Mucosa of descending colon (tissue), 3 donors: ENCODE data around the gene EMCN. TPM values are rescaled to one million over a fixed set of nuclear protein-coding genes. Genes with fewer than 3 reads are reported as not detected.

Source experiments
- ATAC-seq: fragments of 200-7000 bp; cut with Tn5 transposase; one replicate; pipeline ENCODE4 v1.9.1; 2020; ENCODE audit warnings: mild to moderate bottlenecking, moderate library complexity
- DNase-seq, 3 donors: peaks; one replicate each; pipeline ENCODE4 v3.0.0-alpha.2; 2020
- H3K36me3 ChIP-seq: fragments of 200-600 bp; one replicate; pipeline ENCODE4 v1.8.0; 2021; ENCODE audit warnings: low read depth, mild to moderate bottlenecking
- H3K4me1 ChIP-seq: fragments of 200-600 bp; one replicate; pipeline ENCODE4 v1.8.0; 2021; ENCODE audit warnings: low read depth, mild to moderate bottlenecking
- H3K4me3 ChIP-seq: fragments of 200-600 bp; one replicate; pipeline ENCODE4 v1.8.0; 2021; ENCODE audit warnings: mild to moderate bottlenecking
- H3K9me3 ChIP-seq: fragments of 200-600 bp; one replicate; pipeline ENCODE4 v1.8.0; 2021; ENCODE audit warnings: mild to moderate bottlenecking
- CTCF ChIP-seq: fragments of 200-600 bp; IDR thresholded peaks from one replicate; pipeline ENCODE4 v1.8.0; 2022; ENCODE audit warnings: antibody characterized with exemption, mild to moderate bottlenecking
- intact Hi-C, 2 donors: fragments of 100-400 bp; cut with DNase I in 1 of 2; cut with micrococcal nuclease in 1 of 2; formaldehyde crosslinking; loops; one replicate each; pipeline versions ENCODE4 v1.11.0 to v1.11.1; 2022; cut with DNase I, micrococcal nuclease
- total RNA-seq, 3 donors: library from RNA; stranded (reverse); fragmentation: NEBNext Ultra II Directional in 2 of 3; extraction: Animal tissue kit (Norgen Biotek cat#: 25700) in 2 of 3; gene quantifications; one replicate each; pipeline versions ENCODE4 v1.2.1 to v1.2.4, GENCODE V29; 2021 to 2023
- donor health status: DM: no; HTN: no; CAD: no; lungs with moderate emphysema.
- donor health status: DM: no; HTN: no; CAD: no.
- donor health status: DM: no; HTN: yes; CAD: no.

EMCN gene
- total RNA-seq, 3 donors from 2014 or later, result 3.1 to 8.0 (median 4.5) TPM

GRCh38 chr4:100430451-100430850 is 87.4 kb downstream of the EMCN start:
- ATAC-seq, result no peak

GRCh38 chr4:100429616-100430015 is 88.2 kb downstream of the EMCN start:
- ATAC-seq (no peak), DNase-seq (no peak)
- TF ChIP-seq CTCF, result no peak
- H3K4me3 ChIP-seq, result no peak overlapping the region
- H3K4me1 ChIP-seq, result no peaks in the 10 kb centered on the region
- H3K9me3 ChIP-seq, result no peaks in the 10 kb centered on the region
- H3K36me3 ChIP-seq, result no peaks in the 10 kb centered on the region
- intact Hi-C loops, result no loop called here

More at GRCh38 chr4:100430451-100430850, 87.4 kb downstream of the EMCN start:
- H3K9me3 ChIP-seq, result no peaks in the 10 kb centered on the region
- H3K4me3 ChIP-seq, result no peak overlapping the region
- no peaks in the 10 kb centered on the region for H3K36me3 ChIP-seq
- intact Hi-C loops, result no loop called here
- H3K4me1 ChIP-seq, result no peaks in the 10 kb centered on the region
- no peak for DNase-seq
- TF ChIP-seq CTCF, result no peak

GRCh38 chr4:100428051-100428450 is 89.8 kb downstream of the EMCN start:
- Histone ChIP-seq H3K36me3 (no peaks in the 10 kb centered on the region), H3K4me1 (no peaks in the 10 kb centered on the region), H3K4me3 (no peak overlapping the region), H3K9me3 (no peaks in the 10 kb centered on the region)
- DNase-seq, result no peak
- no peak for TF ChIP-seq CTCF
- intact Hi-C loops, result no loop called here
- no peak for ATAC-seq

GRCh38 chr4:100424376-100424775 is 93.4 kb downstream of the EMCN start:
- Histone ChIP-seq H3K4me1 (no peaks in the 10 kb centered on the region), H3K36me3 (no peaks in the 10 kb centered on the region), H3K4me3 (no peak overlapping the region), H3K9me3 (no peaks in the 10 kb centered on the region)
- no peak for DNase-seq
- intact Hi-C loops, result no loop called here
- TF ChIP-seq CTCF, result no peak
- no peak for ATAC-seq

- H3K36me3 ChIP-seq, result no peaks in the 10 kb centered on the region
- DNase-seq, result no peak
- H3K9me3 ChIP-seq, result no peaks in the 10 kb centered on the region
- no peaks in the 10 kb centered on the region for H3K4me1 ChIP-seq
- H3K4me3 ChIP-seq, result no peak overlapping the region
- ATAC-seq, result no peak
- intact Hi-C loops, result no loop called here
- no peak for TF ChIP-seq CTCF
These were observed 94.9 kb downstream of the EMCN start for GRCh38 chr4:100422894-100423293.

- H3K4me3 ChIP-seq, result no peak overlapping the region
- DNase-seq (no peak), ATAC-seq (no peak)
- H3K36me3 ChIP-seq, result no peaks in the 10 kb centered on the region
- intact Hi-C loops, result no loop called here
- no peak for TF ChIP-seq CTCF
- no peaks in the 10 kb centered on the region for H3K9me3 ChIP-seq
- H3K4me1 ChIP-seq, result no peaks in the 10 kb centered on the region
These were observed 96.4 kb downstream of the EMCN start for GRCh38 chr4:100421361-100421978.
